BJ (cell line): Measurements from ENCODE around the gene C20orf144. TPM values are rescaled to one million over a fixed set of nuclear protein-coding genes. Genes with fewer than 3 reads are reported as not detected.

Source experiments
- CTCF ChIA-PET: fragments of 350-600 bp; formaldehyde crosslinking; extraction: SDS; loops from one replicate; lab custom pipeline; 2021; ENCODE audit warnings: antibody characterized with exemption, inconsistent platforms; lab: Yijun Ruan, JAX
- POLR2A ChIA-PET: fragments of 300-600 bp; sonication (Branson Sonifier 250); formaldehyde crosslinking; extraction: SDS; loops from one replicate; lab custom pipeline; 2021; ENCODE audit warnings: antibody characterized with exemption; lab: Charles Lee
- DNase-seq: peaks from one replicate; pipeline ENCODE4 v3.0.0-alpha.2; 2011; ENCODE audit warnings: low read depth
- H3K27me3 ChIP-seq: 2 replicates; pipeline ENCODE4 v1.6.0; 2011; ENCODE audit warnings: low read length; ENCODE audit not compliant: control insufficient read depth, insufficient read depth
- H3K36me3 ChIP-seq: 2 replicates; pipeline ENCODE4 v1.5.1; 2011; ENCODE audit warnings: low read length; ENCODE audit not compliant: control insufficient read depth, insufficient read depth
- H3K4me3 ChIP-seq: 2 replicates; pipeline ENCODE4 v1.5.1; 2011; ENCODE audit warnings: low read depth, mild to moderate bottlenecking, control low read depth, low read length
- polyA plus RNA-seq: library from polyadenylated mRNA; depleted of rRNA; stranded (reverse); fragments of >200 nt; gene quantifications from 2 replicates; pipeline ENCODE4 v1.2.3, GENCODE V29; 2011
- TF ChIP-seq, protein P1 (sequence below): IDR thresholded peaks from 2 replicates; pipeline ENCODE4 v1.5.1; 2011; ENCODE audit warnings: low read depth, mild to moderate bottlenecking, control low read depth, inconsistent platforms, low read length, moderate library complexity; ENCODE audit not compliant: insufficient read depth

C20orf144 gene
- polyA plus RNA-seq, 1 experiment, result 0.22 TPM

DNA sequence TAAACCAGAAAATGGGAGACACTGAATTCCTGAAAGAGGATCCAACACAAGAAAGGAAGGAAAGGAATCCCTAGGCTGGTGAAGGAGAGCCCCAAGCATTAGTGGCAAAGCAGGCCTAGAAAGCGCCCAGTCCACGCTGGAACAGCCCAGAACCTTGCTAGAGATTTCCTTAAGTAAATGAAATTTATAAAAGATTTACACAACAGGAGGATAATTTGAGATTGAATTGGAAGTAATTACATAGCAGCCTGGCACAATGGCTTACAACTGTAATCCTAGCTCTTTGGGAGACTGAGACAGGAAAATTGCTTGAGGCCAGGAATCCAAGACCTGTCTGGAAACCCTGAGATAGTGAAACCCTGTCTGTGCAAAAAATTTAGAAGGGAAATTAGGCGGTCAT is 26.8 kb upstream of the C20orf144 start:
- POLR2A ChIA-PET, result no interaction called here
- TF ChIP-seq, protein P1, sequence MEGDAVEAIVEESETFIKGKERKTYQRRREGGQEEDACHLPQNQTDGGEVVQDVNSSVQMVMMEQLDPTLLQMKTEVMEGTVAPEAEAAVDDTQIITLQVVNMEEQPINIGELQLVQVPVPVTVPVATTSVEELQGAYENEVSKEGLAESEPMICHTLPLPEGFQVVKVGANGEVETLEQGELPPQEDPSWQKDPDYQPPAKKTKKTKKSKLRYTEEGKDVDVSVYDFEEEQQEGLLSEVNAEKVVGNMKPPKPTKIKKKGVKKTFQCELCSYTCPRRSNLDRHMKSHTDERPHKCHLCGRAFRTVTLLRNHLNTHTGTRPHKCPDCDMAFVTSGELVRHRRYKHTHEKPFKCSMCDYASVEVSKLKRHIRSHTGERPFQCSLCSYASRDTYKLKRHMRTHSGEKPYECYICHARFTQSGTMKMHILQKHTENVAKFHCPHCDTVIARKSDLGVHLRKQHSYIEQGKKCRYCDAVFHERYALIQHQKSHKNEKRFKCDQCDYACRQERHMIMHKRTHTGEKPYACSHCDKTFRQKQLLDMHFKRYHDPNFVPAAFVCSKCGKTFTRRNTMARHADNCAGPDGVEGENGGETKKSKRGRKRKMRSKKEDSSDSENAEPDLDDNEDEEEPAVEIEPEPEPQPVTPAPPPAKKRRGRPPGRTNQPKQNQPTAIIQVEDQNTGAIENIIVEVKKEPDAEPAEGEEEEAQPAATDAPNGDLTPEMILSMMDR, result no peak
- CTCF ChIA-PET, result interaction anchor here (1.0 kb wide), 1 partner anchor 18 kb away, joined by 3 read pairs; no protein-coding TSS in a partner anchor
- Histone ChIP-seq H3K4me3 (no peak overlapping the region), H3K36me3 (peaks cover 15% of the 10 kb centered on the region), H3K27me3 (no peaks in the 10 kb centered on the region)
- no peak for DNase-seq

DNA sequence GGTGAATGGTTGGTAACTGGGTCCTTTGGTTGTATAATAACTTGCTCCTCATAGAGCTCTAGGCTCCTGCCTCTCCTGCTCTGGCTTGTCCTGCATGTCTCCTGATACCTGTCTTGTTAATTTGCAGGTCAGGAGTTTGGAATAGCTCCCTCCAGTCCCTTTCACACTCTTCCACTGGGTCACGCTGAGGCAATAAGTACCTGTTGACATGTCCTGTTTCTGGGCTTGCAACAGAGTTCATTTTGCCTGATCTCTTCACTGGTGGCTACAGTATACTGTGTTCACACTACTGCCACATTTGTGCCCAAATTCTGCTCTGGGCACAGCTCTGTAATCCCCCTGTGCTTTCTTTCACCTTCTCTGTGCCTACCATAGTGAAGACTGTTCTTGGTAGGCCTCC is 25.4 kb upstream of the C20orf144 start:
- no peak for DNase-seq
- CTCF ChIA-PET, result interaction anchor here (0.7 to 2.2 kb wide), 2 partner anchors 17 to 258 kb away, joined by 3 to 7 read pairs; no protein-coding TSS in a partner anchor
- no peaks in the 10 kb centered on the region for H3K27me3 ChIP-seq

GRCh38 chr20:33640287-33640686 is 21.8 kb upstream of the C20orf144 start:
- no peak for DNase-seq
- CTCF ChIA-PET, result no interaction called here

More for the DNA sequence above, 25.4 kb upstream of the C20orf144 start:
- POLR2A ChIA-PET, result no interaction called here
- peaks cover 14% of the 10 kb centered on the region for H3K36me3 ChIP-seq
- TF ChIP-seq, protein P1, result no peak
- H3K4me3 ChIP-seq, result no peak overlapping the region

GRCh38 chr20:33644313-33645071 is 17.6 kb upstream of the C20orf144 start:
- CTCF ChIA-PET, result interaction anchor here (1.0 kb wide), 1 partner anchor 9 kb away, joined by 3 read pairs; no protein-coding TSS in a partner anchor
- Histone ChIP-seq H3K4me3 (no peak overlapping the region), H3K36me3 (peaks cover 9% of the 10 kb centered on the region), H3K27me3 (no peaks in the 10 kb centered on the region)
- POLR2A ChIA-PET, result no interaction called here
- no peak for DNase-seq
- TF ChIP-seq, protein P1, result no peak

More at GRCh38 chr20:33640287-33640686, 21.8 kb upstream of the C20orf144 start:
- POLR2A ChIA-PET, result no interaction called here
- Histone ChIP-seq H3K4me3 (no peak overlapping the region), H3K36me3 (peaks cover 16% of the 10 kb centered on the region), H3K27me3 (no peaks in the 10 kb centered on the region)
- TF ChIP-seq, protein P1, result no peak

DNA sequence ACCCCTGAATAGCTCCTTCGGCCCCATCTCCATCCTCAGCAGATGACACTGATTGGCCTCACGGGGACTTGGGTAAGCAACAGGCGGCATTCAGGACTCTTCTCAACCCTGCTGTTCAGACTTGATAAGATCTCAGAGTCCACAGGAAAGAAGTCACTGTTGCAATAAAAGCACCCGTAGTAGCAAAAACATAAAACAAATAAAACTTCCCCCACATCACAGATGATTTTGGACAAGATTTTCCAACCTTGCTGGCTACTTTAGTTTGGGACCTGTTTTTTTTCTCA is 17.1 kb upstream of the C20orf144 start:
- ChIA-PET CTCF (interaction anchor here (1.0 kb wide), 1 partner anchor 8 kb away, joined by 3 read pairs; no protein-coding TSS in a partner anchor), POLR2A (no interaction called here)
- no peaks in the 10 kb centered on the region for H3K27me3 ChIP-seq
- no peak overlapping the region for H3K4me3 ChIP-seq
- TF ChIP-seq, protein P1, result no peak
- no peak for DNase-seq
- peaks cover 7% of the 10 kb centered on the region for H3K36me3 ChIP-seq
